HepG2 (cell line): Measurements from ENCODE around the gene OR6S1. TPM values are rescaled to one million over a fixed set of nuclear protein-coding genes. Genes with fewer than 3 reads are reported as not detected.

Experiments used
- CBFB ChIP-seq: sonication (generic); formaldehyde crosslinking; IDR thresholded peaks from 2 replicates; pipeline ENCODE4 v1.4.0; 2020; ENCODE audit warnings: missing genetic modification reagents
- EED ChIP-seq: sonication (generic); formaldehyde crosslinking; IDR thresholded peaks from 2 replicates; pipeline ENCODE4 v1.5.0; 2020; ENCODE audit warnings: mild to moderate bottlenecking, missing genetic modification reagents
- GATAD1 ChIP-seq: IDR thresholded peaks from 2 replicates; pipeline ENCODE4 v1.6.1; 2016; ENCODE audit warnings: missing genetic modification reagents, missing compliant biosample characterization
- HOXA3 ChIP-seq: sonication (generic); formaldehyde crosslinking; IDR thresholded peaks from 2 replicates; pipeline ENCODE4 v1.5.0; 2020; ENCODE audit warnings: missing genetic modification reagents
- NBN ChIP-seq: fragments of 450-650 bp; conservative IDR thresholded peaks from 2 replicates; pipeline ENCODE4 v1.6.1; 2017
- RXRA ChIP-seq: sonication (generic); formaldehyde crosslinking; IDR thresholded peaks from 2 replicates; pipeline ENCODE4 v1.5.1; 2020; ENCODE audit warnings: missing genetic modification reagents
- SAFB2 ChIP-seq: sonication (generic); formaldehyde crosslinking; IDR thresholded peaks from 2 replicates; pipeline ENCODE4 v1.5.1; 2020; ENCODE audit warnings: missing genetic modification reagents, low read depth, mild to moderate bottlenecking, borderline replicate concordance
- SMC3 ChIP-seq: IDR thresholded peaks from 2 replicates; pipeline ENCODE4 v1.6.1; 2011; ENCODE audit warnings: low read length, improper control_type of control experiment
- ZNF382 ChIP-seq: sonication (generic); formaldehyde crosslinking; IDR thresholded peaks from 2 replicates; pipeline ENCODE4 v1.5.0; 2020; ENCODE audit warnings: missing genetic modification reagents, mild to moderate bottlenecking, borderline replicate concordance
- ZNF383 ChIP-seq: sonication (generic); formaldehyde crosslinking; IDR thresholded peaks from 2 replicates; pipeline ENCODE4 v1.4.0; 2020; ENCODE audit warnings: missing genetic modification reagents, mild to moderate bottlenecking, borderline replicate concordance
- ZNF468 ChIP-seq: sonication (generic); formaldehyde crosslinking; IDR thresholded peaks from 2 replicates; pipeline ENCODE4 v1.8.0; 2022; ENCODE audit warnings: mild to moderate bottlenecking, moderate library complexity, missing genetic modification reagents
- ZNF720 ChIP-seq: sonication (generic); formaldehyde crosslinking; IDR thresholded peaks from 2 replicates; pipeline ENCODE4 v1.4.0; 2020; ENCODE audit warnings: missing genetic modification reagents
- ZNF775 ChIP-seq: sonication (generic); formaldehyde crosslinking; IDR thresholded peaks from 2 replicates; pipeline ENCODE4 v1.4.0; 2020; ENCODE audit warnings: missing genetic modification reagents, mild to moderate bottlenecking, moderate library complexity, borderline replicate concordance
- ZNF816 ChIP-seq: sonication (generic); formaldehyde crosslinking; IDR thresholded peaks from 2 replicates; pipeline ENCODE4 v1.8.0; 2022; ENCODE audit warnings: missing genetic modification reagents, mild to moderate bottlenecking, borderline replicate concordance
- ZSCAN29 ChIP-seq: sonication (generic); formaldehyde crosslinking; conservative IDR thresholded peaks from 2 replicates; pipeline ENCODE4 v1.4.0; 2020; ENCODE audit warnings: mild to moderate bottlenecking, missing genetic modification reagents
- polyA plus RNA-seq, 8 experiments: library from polyadenylated mRNA; depleted of rRNA in 3 of 8; stranded (reverse) in 7 of 8; unstranded in 1 of 8; fragments of >200 nt; fragmentation: Illumina TruSeq in 4 of 8; extraction: Trizol in 4 of 8; gene quantifications; 2 replicates each; pipeline versions ENCODE4 v1.2.1 to v1.2.3, GENCODE V29; 2011 to 2016; ENCODE audit warnings: low read depth in 4 of 8, missing spikeins in 1 of 8, mixed read lengths in 1 of 8; ENCODE audit not compliant: insufficient read depth in 1 of 8
- total RNA-seq, 5 experiments: library from RNA; depleted of rRNA; stranded (reverse); fragments of >200 nt; fragmentation: Illumina TruSeq; extraction: Trizol; gene quantifications; 2 replicates each; pipeline ENCODE4 v1.2.3, GENCODE V29; 2016; ENCODE audit warnings: low read depth in 1 of 5
- TF ChIP-seq, protein P1 (sequence below): sonication (generic); formaldehyde crosslinking; IDR thresholded peaks from 2 replicates; pipeline ENCODE4 v1.8.0; 2022; ENCODE audit warnings: mild to moderate bottlenecking, missing genetic modification reagents; ENCODE audit not compliant: insufficient replicate concordance
- TF ChIP-seq, protein P2 (sequence below): IDR thresholded peaks from 2 replicates; pipeline ENCODE4 v1.6.1; 2016; ENCODE audit warnings: low read depth
- TF ChIP-seq, protein P3 (sequence below): sonication (generic); formaldehyde crosslinking; IDR thresholded peaks from 2 replicates; pipeline ENCODE4 v1.8.0; 2022; ENCODE audit warnings: mild to moderate bottlenecking, missing genetic modification reagents, moderate library complexity
- TF ChIP-seq, protein P4 (sequence below): sonication (generic); formaldehyde crosslinking; IDR thresholded peaks from 2 replicates; pipeline ENCODE4 v1.5.1; 2020; ENCODE audit warnings: missing genetic modification reagents, mild to moderate bottlenecking, borderline replicate concordance
- TF ChIP-seq, protein P5 (sequence below): sonication (generic); formaldehyde crosslinking; IDR thresholded peaks from 2 replicates; pipeline ENCODE4 v1.8.0; 2022; ENCODE audit warnings: missing genetic modification reagents, low read depth, mild to moderate bottlenecking, borderline replicate concordance
- TF ChIP-seq, protein P6 (sequence below): sonication (generic); formaldehyde crosslinking; IDR thresholded peaks from 2 replicates; pipeline ENCODE4 v1.4.0; 2020; ENCODE audit warnings: missing genetic modification reagents
- TF ChIP-seq, protein P7 (sequence below): sonication (generic); formaldehyde crosslinking; IDR thresholded peaks from 2 replicates; pipeline ENCODE4 v1.4.0; 2020; ENCODE audit warnings: missing genetic modification reagents

Gene OR6S1
- total and polyA plus RNA-seq, 2 of the 13 experiments (the other 11 are each of a cell fraction or from before 2014, with no cell fraction given) = 0.09 TPM; not detected in 1

DNA sequence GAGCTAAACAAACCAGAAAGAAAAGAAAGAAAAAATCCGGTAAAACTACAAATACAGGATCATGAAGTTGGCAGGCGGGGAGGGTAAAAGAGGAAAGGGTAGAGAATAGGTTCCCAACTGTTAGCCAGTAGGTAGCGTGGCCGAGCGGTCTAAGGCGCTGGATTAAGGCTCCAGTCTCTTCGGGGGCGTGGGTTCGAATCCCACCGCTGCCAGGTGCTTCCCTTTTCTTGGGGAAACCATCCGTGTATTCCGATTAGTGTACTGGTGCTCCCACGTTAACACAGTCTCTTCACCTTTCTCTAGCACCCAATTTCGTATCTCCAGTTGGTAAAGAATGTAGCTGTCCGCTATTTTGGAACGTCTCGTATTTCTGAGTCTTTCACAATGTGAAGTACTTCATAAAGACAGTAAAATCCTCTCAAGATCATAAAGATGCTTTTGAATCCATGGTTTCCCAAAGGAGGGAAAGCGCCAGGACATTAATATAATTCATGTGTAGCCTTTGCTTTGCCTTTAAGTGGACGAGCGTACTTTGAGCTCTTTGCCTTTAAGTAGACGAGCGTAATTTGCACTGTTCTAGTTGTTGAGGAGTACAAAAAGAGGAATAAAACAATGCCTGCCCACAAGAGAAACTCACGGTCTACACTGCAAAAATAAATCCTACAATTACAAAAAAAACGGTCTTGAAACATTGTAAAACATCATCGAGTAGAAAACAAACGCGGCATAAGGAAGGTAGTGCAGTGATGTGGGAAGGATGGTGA lies 31.3 kb downstream of the OR6S1 start (continued):
- TF ChIP-seq ZNF468 (CRISPR knock-in tag) = no peak
- no peak; the same call in 1 of the 2 replicates for TF ChIP-seq ZNF775
- TF ChIP-seq ZNF720 = no peak
- TF ChIP-seq, protein P1, sequence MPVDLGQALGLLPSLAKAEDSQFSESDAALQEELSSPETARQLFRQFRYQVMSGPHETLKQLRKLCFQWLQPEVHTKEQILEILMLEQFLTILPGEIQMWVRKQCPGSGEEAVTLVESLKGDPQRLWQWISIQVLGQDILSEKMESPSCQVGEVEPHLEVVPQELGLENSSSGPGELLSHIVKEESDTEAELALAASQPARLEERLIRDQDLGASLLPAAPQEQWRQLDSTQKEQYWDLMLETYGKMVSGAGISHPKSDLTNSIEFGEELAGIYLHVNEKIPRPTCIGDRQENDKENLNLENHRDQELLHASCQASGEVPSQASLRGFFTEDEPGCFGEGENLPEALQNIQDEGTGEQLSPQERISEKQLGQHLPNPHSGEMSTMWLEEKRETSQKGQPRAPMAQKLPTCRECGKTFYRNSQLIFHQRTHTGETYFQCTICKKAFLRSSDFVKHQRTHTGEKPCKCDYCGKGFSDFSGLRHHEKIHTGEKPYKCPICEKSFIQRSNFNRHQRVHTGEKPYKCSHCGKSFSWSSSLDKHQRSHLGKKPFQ (CRISPR knock-in tag) = peak; percentile 83
- TF ChIP-seq GATAD1 (CRISPR knock-in tag) = peak; percentile 28; the same call in 1 of the 2 replicates
- TF ChIP-seq EED (CRISPR knock-in tag) = 0 out of 2 replicates have a peak, but pooled peaks have one; percentile 52
- 0 out of 2 replicates have a peak, but pooled peaks have one; percentile 26 for TF ChIP-seq ZNF816 (CRISPR knock-in tag)
- TF ChIP-seq, protein P2, sequence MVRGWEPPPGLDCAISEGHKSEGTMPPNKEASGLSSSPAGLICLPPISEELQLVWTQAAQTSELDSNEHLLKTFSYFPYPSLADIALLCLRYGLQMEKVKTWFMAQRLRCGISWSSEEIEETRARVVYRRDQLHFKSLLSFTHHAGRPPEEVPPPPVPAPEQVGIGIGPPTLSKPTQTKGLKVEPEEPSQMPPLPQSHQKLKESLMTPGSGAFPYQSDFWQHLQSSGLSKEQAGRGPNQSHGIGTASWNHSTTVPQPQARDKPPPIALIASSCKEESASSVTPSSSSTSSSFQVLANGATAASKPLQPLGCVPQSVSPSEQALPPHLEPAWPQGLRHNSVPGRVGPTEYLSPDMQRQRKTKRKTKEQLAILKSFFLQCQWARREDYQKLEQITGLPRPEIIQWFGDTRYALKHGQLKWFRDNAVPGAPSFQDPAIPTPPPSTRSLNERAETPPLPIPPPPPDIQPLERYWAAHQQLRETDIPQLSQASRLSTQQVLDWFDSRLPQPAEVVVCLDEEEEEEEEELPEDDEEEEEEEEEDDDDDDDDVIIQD (CRISPR knock-in tag) = no peak
- TF ChIP-seq, protein P3, sequence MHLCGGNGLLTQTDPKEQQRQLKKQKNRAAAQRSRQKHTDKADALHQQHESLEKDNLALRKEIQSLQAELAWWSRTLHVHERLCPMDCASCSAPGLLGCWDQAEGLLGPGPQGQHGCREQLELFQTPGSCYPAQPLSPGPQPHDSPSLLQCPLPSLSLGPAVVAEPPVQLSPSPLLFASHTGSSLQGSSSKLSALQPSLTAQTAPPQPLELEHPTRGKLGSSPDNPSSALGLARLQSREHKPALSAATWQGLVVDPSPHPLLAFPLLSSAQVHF = no peak
- TF ChIP-seq HOXA3 (CRISPR knock-in tag) = peak; percentile 43; the same call in 1 of the 2 replicates
- 0 out of 2 replicates have a peak, but pooled peaks have one; percentile 73 for TF ChIP-seq ZSCAN29 (CRISPR knock-in tag)
- TF ChIP-seq, protein P4, sequence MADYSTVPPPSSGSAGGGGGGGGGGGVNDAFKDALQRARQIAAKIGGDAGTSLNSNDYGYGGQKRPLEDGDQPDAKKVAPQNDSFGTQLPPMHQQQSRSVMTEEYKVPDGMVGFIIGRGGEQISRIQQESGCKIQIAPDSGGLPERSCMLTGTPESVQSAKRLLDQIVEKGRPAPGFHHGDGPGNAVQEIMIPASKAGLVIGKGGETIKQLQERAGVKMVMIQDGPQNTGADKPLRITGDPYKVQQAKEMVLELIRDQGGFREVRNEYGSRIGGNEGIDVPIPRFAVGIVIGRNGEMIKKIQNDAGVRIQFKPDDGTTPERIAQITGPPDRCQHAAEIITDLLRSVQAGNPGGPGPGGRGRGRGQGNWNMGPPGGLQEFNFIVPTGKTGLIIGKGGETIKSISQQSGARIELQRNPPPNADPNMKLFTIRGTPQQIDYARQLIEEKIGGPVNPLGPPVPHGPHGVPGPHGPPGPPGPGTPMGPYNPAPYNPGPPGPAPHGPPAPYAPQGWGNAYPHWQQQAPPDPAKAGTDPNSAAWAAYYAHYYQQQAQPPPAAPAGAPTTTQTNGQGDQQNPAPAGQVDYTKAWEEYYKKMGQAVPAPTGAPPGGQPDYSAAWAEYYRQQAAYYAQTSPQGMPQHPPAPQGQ (CRISPR knock-in tag) = no peak
- TF ChIP-seq, protein P5, sequence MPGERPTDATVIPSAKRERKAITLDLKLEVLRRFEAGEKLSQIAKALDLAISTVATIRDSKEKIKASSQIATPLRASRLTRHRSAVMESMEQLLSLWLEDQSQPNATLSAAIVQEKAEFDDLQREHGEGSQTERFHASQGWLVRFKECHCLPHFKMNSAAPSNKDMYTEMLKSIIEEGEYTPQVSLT = no peak
- TF ChIP-seq SAFB2 = 0 out of 2 replicates have a peak, but pooled peaks have one; percentile 36
- TF ChIP-seq, protein P6, sequence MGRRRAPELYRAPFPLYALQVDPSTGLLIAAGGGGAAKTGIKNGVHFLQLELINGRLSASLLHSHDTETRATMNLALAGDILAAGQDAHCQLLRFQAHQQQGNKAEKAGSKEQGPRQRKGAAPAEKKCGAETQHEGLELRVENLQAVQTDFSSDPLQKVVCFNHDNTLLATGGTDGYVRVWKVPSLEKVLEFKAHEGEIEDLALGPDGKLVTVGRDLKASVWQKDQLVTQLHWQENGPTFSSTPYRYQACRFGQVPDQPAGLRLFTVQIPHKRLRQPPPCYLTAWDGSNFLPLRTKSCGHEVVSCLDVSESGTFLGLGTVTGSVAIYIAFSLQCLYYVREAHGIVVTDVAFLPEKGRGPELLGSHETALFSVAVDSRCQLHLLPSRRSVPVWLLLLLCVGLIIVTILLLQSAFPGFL = no peak
- TF ChIP-seq NBN = no peak
- TF ChIP-seq ZNF383 (CRISPR knock-in tag) = no peak
- peak; percentile 58; the same call in 1 of the 2 replicates for TF ChIP-seq CBFB (CRISPR knock-in tag)
- no peak for TF ChIP-seq ZNF382 (CRISPR knock-in tag)
- no peak for TF ChIP-seq SMC3
- TF ChIP-seq RXRA (CRISPR knock-in tag) = no peak
- TF ChIP-seq, protein P7, sequence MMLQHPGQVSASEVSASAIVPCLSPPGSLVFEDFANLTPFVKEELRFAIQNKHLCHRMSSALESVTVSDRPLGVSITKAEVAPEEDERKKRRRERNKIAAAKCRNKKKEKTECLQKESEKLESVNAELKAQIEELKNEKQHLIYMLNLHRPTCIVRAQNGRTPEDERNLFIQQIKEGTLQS = no peak
